PC-3 (cell line): ENCODE measurements around the gene PNCK.

ENCODE experiments used
- EZH2 ChIP-seq: fragments of 300-600 bp; sonication (generic); IDR thresholded peaks from one replicate; pipeline ENCODE4 v1.6.1; 2017; ENCODE audit warnings: antibody characterized with exemption, mild to moderate bottlenecking, low read length; ENCODE audit not compliant: unreplicated experiment
- EZH2phosphoT487 ChIP-seq: fragments of 300-600 bp; sonication (generic); IDR thresholded peaks from 2 replicates; pipeline ENCODE4 v1.6.1; 2018; ENCODE audit warnings: mild to moderate bottlenecking, antibody characterized with exemption, low read length, borderline replicate concordance
- TF ChIP-seq, protein P1 (sequence below): fragments of 300-600 bp; sonication (generic); conservative IDR thresholded peaks from 2 replicates; pipeline ENCODE4 v1.5.1; 2017; ENCODE audit warnings: antibody characterized with exemption, low read depth, mild to moderate bottlenecking, low read length

- TF ChIP-seq EZH2: no peak
- TF ChIP-seq, protein P1, sequence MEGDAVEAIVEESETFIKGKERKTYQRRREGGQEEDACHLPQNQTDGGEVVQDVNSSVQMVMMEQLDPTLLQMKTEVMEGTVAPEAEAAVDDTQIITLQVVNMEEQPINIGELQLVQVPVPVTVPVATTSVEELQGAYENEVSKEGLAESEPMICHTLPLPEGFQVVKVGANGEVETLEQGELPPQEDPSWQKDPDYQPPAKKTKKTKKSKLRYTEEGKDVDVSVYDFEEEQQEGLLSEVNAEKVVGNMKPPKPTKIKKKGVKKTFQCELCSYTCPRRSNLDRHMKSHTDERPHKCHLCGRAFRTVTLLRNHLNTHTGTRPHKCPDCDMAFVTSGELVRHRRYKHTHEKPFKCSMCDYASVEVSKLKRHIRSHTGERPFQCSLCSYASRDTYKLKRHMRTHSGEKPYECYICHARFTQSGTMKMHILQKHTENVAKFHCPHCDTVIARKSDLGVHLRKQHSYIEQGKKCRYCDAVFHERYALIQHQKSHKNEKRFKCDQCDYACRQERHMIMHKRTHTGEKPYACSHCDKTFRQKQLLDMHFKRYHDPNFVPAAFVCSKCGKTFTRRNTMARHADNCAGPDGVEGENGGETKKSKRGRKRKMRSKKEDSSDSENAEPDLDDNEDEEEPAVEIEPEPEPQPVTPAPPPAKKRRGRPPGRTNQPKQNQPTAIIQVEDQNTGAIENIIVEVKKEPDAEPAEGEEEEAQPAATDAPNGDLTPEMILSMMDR: no peak
- TF ChIP-seq EZH2phosphoT487: no peak
These were observed 14.9 kb upstream of the PNCK start for GRCh38 chrX:153688506-153688905.
